ENCODE results near the gene JAM2. TPM values are rescaled to one million over a fixed set of nuclear protein-coding genes. Genes with fewer than 3 reads are reported as not detected.

The JAM2 gene
- total RNA-seq, 1 experiment from 2014 or later = 1.7 TPM

GRCh38 chr21:25636727-25637126 is 2.3 kb upstream of the JAM2 start:
- Histone ChIP-seq H3K27me3 (replicated peaks; ENCODE audit: insufficient read depth, low read depth, low read length, poor library complexity) (no peaks in the 10 kb centered on the region), H3K27ac (ENCODE audit: low read depth, low read length, poor library complexity, severe bottlenecking) (no peak overlapping the region), H3K4me1 (ENCODE audit: insufficient read depth, low read length, poor library complexity, severe bottlenecking) (peaks cover 11% of the 10 kb centered on the region), H3K36me3 (ENCODE audit: insufficient read depth, low read length, poor library complexity, severe bottlenecking) (no peaks in the 10 kb centered on the region), H3K4me3 (ENCODE audit: low read depth, low read length, poor library complexity, severe bottlenecking) (no peak overlapping the region), H3K9me3 (ENCODE audit: low read depth, low read length, poor library complexity, severe bottlenecking) (no peaks in the 10 kb centered on the region)
- TF ChIP-seq EZH2 (IDR thresholded peaks at IDR 0.05; ENCODE audit: borderline replicate concordance, low read depth, low read length, poor library complexity, severe bottlenecking) = no peak
- no peak for TF ChIP-seq CTCF (conservative IDR thresholded peaks at IDR 0.05; ENCODE audit: low read depth, low read length)
- ChIA-PET POLR2A (ENCODE audit: low non-redundant PET) (no interaction called here), CTCF (no interaction called here)
- no TSS peak for BruUV-seq (replicated peaks)
- no peak for DNase-seq (ENCODE audit: low spot score)
- intact Hi-C loops (cut with micrococcal nuclease; ENCODE audit: unreplicated experiment) = no loop called here

DNA sequence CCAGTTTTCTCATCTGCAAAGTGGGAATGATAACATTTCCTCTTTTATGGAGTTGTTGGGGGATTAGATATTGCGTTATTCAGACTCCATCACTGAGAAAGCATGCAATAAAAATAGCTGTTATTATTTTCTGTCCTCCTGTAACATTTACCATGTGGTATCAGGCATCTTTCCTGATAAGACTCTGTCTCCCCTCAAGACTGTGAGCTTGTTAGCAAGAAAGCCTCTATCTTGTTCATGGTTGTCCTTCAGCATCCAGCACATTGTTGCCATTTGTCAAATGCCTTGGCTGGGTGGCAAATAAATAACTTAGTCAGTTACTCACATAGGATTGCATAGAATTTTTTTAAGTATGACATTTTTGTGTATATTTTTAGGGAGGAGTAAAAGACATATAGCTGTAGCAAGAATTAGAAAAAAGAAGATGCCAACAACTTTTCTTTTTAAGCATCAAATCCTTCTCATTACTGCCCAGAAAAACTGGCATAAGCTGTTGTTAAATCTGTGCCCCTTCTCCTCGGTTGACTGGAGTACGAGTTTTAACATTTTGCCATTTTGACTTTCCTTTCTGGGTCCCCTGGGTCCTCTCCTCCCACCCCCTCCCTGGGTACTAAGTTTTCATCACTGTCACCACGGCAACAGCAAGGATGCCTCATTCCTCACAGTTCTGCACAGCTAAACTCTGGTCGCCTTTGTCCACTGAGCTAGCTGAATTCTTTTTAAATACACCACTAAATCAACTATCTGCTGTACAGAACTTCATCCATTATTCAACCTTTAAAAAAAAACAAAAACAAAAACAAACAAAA is 1.0 kb upstream of the JAM2 start:
- CTCF ChIA-PET = interaction anchor here (0.9 kb wide), 1 partner anchor 70 kb away, joined by 3 read pairs; no protein-coding TSS in a partner anchor
- Histone ChIP-seq H3K9me3 (ENCODE audit: low read depth, low read length, poor library complexity, severe bottlenecking) (no peaks in the 10 kb centered on the region), H3K4me1 (ENCODE audit: insufficient read depth, low read length, poor library complexity, severe bottlenecking) (peaks cover 11% of the 10 kb centered on the region), H3K27ac (ENCODE audit: low read depth, low read length, poor library complexity, severe bottlenecking) (no peak overlapping the region), H3K27me3 (replicated peaks; ENCODE audit: insufficient read depth, low read depth, low read length, poor library complexity) (no peaks in the 10 kb centered on the region), H3K36me3 (ENCODE audit: insufficient read depth, low read length, poor library complexity, severe bottlenecking) (no peaks in the 10 kb centered on the region), H3K4me3 (ENCODE audit: low read depth, low read length, poor library complexity, severe bottlenecking) (no peak overlapping the region)
- POLR2A ChIA-PET (ENCODE audit: low non-redundant PET) = no interaction called here
- no TSS peak for BruUV-seq (replicated peaks)
- no peak for DNase-seq (ENCODE audit: low spot score)
- intact Hi-C loops (cut with micrococcal nuclease; ENCODE audit: unreplicated experiment) = no loop called here
- TF ChIP-seq CTCF (conservative IDR thresholded peaks at IDR 0.05; ENCODE audit: low read depth, low read length) (no peak), EZH2 (IDR thresholded peaks at IDR 0.05; ENCODE audit: borderline replicate concordance, low read depth, low read length, poor library complexity, severe bottlenecking) (no peak)

DNA sequence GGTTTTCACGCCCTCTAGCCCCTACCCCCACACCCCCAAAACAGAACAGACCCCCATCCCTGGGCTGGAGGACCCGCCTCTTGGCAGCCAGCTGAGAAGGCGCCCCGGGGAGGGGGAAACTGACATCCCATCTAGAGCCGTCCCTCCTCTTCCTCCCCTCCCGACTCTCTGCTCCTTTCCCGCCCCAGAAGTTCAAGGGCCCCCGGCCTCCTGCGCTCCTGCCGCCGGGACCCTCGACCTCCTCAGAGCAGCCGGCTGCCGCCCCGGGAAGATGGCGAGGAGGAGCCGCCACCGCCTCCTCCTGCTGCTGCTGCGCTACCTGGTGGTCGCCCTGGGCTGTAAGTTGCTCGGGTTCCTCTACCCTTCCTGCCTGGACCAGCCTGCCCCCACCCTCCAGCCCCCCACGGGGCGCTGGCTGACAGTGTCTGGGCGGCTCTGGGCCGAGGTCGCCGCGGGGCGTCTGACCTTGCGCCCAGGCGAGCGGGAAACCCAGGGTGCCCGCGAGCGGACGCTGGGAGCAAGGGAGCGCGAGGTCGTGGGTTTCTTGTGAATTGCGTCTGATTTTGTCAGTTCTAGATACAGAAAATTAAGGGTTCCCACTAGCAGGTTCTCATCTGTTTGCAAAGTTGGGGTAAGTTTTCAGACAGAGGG is 618 bp downstream of the JAM2 start:
- TF ChIP-seq CTCF (conservative IDR thresholded peaks at IDR 0.05; ENCODE audit: low read depth, low read length) = peak; percentile 57
- TF ChIP-seq EZH2 (IDR thresholded peaks at IDR 0.05; ENCODE audit: borderline replicate concordance, low read depth, low read length, poor library complexity, severe bottlenecking) = no peak
- peak; percentile 36 for DNase-seq (ENCODE audit: low spot score)
- Histone ChIP-seq H3K36me3 (ENCODE audit: insufficient read depth, low read length, poor library complexity, severe bottlenecking) (no peaks in the 10 kb centered on the region), H3K27ac (ENCODE audit: low read depth, low read length, poor library complexity, severe bottlenecking) (peak overlapping the region; percentile 12), H3K4me1 (ENCODE audit: insufficient read depth, low read length, poor library complexity, severe bottlenecking) (peaks cover 11% of the 10 kb centered on the region), H3K9me3 (ENCODE audit: low read depth, low read length, poor library complexity, severe bottlenecking) (no peaks in the 10 kb centered on the region), H3K4me3 (ENCODE audit: low read depth, low read length, poor library complexity, severe bottlenecking) (peak overlapping the region; percentile 67), H3K27me3 (replicated peaks; ENCODE audit: insufficient read depth, low read depth, low read length, poor library complexity) (no peaks in the 10 kb centered on the region)
- ChIA-PET CTCF (no interaction called here), POLR2A (ENCODE audit: low non-redundant PET) (no interaction called here)
- intact Hi-C loops (cut with micrococcal nuclease; ENCODE audit: unreplicated experiment) = no loop called here
- BruUV-seq (replicated peaks) = no TSS peak

Data from A673 (cell line).